ENCODE measurements around the gene GNG3. TPM values are rescaled to one million over a fixed set of nuclear protein-coding genes. Genes with fewer than 3 reads are reported as not detected.
"Not testable (repeated sequence)": the region's sequence is repeated elsewhere in the genome, so short reads cannot be mapped to it uniquely, and the experiment has no call there.

GNG3 gene
- total RNA-seq, 1 donor from 2014 or later, result not detected

- no peak for ATAC-seq
- DNase-seq, result no peak
- intact Hi-C loops (cut with micrococcal nuclease), result no loop called here
Observed at GRCh38 chr11:62715150-62716130, 8.0 kb downstream of the GNG3 start.

DNA sequence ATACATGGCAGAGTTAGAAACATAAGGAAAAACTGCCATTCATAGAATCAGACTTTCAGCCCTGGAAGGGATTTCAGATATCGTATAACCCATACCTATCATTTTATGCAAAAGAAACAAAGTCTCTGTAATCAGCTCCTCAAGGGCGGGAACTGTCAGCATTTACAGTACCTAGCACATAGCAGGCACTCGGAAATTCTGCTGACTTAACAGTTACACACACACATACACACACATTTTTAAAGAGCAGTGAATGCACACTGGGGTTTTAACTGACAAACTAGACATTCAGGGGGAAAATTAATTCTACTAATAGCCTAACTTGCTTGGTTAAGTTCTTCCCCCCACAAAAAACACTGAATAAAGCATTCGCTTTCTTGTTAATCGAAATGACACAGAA, 8.7 kb downstream of the GNG3 start:
- intact Hi-C loops (cut with micrococcal nuclease), result no loop called here
- no peak for ATAC-seq
- no peak for DNase-seq

GRCh38 chr11:62716816-62717215, 9.3 kb downstream of the GNG3 start:
- DNase-seq (no peak), ATAC-seq (no peak)
- intact Hi-C loops (cut with micrococcal nuclease), result no loop called here

DNA sequence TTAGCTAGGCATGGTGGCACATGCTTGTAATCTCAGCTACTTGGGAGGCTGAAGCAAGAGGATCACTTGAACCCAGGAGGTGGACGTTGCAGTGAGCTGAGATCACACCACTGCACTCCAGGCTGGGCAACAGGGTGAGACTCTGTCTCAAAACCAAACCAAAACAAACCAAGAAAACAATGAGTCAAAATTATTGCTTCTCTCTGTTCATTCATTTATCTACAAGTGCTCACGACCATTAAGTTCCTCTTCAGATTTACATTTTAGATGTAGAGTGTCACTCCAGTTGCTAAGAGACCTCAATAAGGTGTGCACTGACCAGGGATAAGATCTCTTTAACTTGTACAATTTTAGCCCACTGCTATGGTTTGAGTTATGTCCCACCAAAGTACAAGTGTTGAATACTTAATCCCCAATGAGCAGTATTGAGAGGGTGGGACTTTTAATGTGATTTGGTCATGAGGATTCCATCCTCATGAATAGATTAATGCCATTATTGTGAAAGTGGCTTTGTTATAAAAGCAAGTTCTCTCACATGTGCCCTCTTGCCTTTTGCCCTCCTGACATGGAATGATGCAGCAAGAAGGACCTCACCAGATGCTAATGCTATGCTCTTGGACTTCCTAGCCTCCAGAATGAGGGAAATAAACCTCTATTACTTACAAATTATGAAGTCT, 12.0 kb downstream of the GNG3 start:
- ATAC-seq, result no peak
- intact Hi-C loops (cut with micrococcal nuclease), result no loop called here
- no peak for DNase-seq

DNA sequence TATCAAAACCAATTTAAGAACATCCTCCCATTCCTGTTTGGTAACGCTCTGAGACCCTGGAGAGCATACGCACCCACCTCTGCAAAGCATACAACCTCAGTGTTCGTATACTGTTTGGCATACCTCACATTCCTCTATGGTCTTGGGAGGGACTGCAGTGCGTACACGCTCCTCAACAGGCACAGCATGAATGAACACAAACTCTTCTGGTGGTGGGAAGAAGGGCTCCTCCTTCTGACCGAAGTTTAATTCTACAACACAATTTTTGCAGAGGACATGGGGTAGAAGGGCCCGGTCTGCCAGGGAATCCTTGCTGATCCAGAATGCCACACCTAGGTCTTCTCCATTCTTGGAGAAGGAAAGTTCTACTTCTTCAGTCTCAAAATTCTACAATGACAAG, 14.5 kb downstream of the GNG3 start:
- intact Hi-C loops (cut with micrococcal nuclease), result no loop called here
- no peak for DNase-seq
- ATAC-seq, result no peak

DNA sequence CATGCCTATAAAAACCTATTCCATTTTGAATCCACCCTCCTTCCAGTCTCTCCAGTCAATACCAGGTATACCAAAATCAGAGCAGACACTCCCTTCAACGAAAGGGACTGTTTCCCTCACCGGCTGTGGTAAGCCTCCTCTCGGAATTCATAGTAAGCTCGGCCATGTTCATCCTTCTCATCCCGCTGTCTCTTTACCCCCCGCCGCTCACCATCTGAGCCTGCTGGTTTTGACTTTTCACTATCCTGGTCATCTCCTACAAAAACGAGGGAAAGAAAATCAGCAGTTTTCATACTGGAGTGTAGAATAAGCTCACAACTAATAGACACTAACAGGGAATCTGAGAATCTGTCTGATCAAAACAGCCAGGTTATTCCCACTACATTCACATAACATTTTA, 16.7 kb downstream of the GNG3 start:
- DNase-seq (no peak), ATAC-seq (no peak)
- intact Hi-C loops (cut with micrococcal nuclease), result no loop called here

GRCh38 chr11:62725646-62726045, 18.2 kb downstream of the GNG3 start:
- intact Hi-C loops (cut with micrococcal nuclease), result no loop called here
- ATAC-seq, result no peak
- no peak for DNase-seq

DNA sequence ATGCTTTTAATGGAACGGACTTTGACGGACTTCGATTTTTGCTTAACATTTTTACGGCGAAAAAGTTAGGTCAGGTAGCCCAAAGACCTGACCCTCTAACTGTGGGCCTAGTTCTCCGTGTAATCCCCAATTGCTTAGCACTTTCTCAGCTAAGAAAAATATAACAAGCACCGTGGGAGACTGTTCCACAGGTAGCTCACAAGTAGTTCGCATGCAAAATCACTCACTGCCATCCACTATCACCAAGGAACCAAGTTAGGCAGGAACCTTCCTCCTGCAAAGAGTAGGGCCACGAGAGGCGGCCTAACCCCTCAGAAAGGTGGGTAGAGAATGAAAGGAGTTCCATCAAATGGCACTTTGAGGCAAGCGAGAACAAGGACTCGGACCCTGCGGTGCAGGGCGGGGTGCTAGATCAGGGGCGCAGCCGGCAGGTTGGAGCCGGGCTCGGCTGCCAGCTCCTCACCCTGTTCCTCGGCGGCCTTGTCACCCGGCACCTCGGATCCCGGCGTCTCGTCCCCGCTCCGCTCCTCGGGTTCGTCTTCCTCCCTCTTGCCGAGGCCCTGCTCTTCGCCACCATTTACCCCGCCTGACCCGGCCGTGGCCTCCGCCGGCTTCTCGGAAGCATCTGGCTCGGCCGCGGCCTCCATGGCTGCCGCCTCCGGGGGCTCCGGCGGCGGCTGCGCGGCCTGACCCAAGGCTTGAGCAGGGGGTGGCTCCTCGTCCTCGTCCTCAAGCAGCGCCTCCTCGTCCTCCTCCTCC, 18.9 kb downstream of the GNG3 start:
- intact Hi-C loops (cut with micrococcal nuclease), result no loop called here
- ATAC-seq (no peak), DNase-seq (no peak)

- ATAC-seq, result peak; percentile 3
- DNase-seq, result no peak
- intact Hi-C loops (cut with micrococcal nuclease), result no loop called here
Observed at GRCh38 chr11:62726915-62727164, 19.4 kb downstream of the GNG3 start.

GRCh38 chr11:62727165-62727871, 19.8 kb downstream of the GNG3 start, which contains the start of gene HNRNPUL2:
HNRNPUL2 (minus strand) TSS chr11:62727457; CDS start chr11:62727156, 301 bp downstream.
- peak; percentile 99 for DNase-seq
- ATAC-seq, result peak; percentile 93
- intact Hi-C loops (cut with micrococcal nuclease), result no loop called here

DNA sequence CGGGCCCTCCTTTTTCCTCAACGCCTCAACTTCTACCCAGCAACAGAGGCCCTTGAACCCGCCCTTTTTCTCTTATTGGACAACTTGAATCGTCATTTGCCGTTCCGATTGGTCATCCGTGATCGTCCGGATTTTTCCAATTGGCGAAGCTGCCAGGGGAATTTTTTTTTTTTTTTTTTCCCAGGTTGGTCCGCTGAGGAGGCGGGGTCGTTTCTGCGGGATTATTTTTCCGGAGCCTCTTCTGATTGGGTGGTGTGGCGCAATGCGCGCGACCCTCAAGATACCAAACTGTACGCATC, 20.3 kb downstream of the GNG3 start:
- intact Hi-C loops (cut with micrococcal nuclease), result no loop called here
- DNase-seq, result peak; percentile 84
- ATAC-seq, result peak; percentile 80

- DNase-seq, result peak; percentile 88
- intact Hi-C loops (cut with micrococcal nuclease), result no loop called here
- ATAC-seq, result peak; percentile 70
Observed at GRCh38 chr11:62728171-62728988, 20.9 kb downstream of the GNG3 start, which contains the start of gene TTC9C. TTC9C (plus strand) TSS chr11:62728486; CDS start chr11:62728849, 363 bp downstream.

DNA sequence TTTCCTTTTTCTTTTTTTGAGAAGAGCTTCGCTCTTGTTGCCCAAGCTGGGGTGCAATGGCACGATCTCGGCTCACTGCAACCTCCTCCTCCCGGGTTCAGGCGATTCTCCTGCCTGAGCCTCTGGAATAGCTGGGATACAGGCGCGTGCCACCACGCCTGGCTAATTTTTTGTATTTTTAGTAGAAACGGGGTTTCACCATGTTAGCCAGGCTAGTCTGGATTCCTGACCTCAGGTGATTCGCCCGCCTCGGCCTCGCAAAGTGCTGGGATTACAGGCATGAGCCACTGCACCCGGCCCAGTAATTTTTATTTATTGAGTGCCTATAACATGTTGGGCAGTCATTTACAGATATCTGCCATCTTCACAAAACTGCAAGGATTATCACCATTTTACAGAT, 22.6 kb downstream of the GNG3 start:
- ATAC-seq; DNase-seq; intact Hi-C loops (cut with micrococcal nuclease): not testable (repeated sequence)

DNA sequence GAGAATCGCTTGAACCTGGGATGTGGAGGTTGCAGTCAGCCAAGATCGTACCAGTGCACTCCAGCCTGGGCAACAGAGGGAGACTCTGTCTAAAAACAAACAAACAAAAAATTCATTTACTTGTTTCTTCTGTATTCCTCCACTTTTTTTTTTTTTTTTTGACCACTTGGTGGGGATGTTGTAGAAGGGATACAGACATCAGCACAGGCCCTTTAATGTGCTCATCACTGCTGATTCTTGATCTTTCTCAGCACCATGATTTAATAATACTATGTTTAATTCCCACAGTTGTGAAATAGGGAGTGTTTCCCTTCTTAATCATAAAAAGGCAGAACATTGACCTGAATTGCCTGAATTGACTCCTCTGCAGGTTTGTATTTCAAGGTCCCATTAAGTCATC, 25.4 kb downstream of the GNG3 start:
- ATAC-seq, result no peak
- no peak for DNase-seq
- intact Hi-C loops (cut with micrococcal nuclease), result no loop called here

DNA sequence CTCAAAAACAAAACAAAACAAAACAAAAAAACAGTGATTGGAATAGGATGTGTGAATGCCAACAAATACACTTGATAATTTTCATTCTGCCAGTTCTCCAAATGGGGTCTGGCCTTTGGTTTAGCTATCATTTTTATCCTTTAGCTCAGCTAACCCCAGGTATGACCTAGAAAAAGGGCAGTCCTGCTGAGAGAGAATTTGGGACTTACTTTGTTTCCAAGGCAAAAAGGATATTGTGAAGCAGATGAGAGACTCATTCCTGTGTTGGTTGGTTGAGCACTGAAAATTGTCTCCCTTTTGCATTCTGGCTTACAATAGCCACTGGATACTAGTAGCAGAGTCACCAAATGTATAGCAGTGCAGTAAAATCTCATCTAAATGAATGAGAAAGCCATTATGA, 29.7 kb downstream of the GNG3 start:
- DNase-seq (no peak), ATAC-seq (no peak)
- intact Hi-C loops (cut with micrococcal nuclease), result no loop called here

GRCh38 chr11:62747475-62748160, 40.1 kb downstream of the GNG3 start:
- intact Hi-C loops (cut with micrococcal nuclease), result no loop called here
- DNase-seq (no peak), ATAC-seq (no peak)

DNA sequence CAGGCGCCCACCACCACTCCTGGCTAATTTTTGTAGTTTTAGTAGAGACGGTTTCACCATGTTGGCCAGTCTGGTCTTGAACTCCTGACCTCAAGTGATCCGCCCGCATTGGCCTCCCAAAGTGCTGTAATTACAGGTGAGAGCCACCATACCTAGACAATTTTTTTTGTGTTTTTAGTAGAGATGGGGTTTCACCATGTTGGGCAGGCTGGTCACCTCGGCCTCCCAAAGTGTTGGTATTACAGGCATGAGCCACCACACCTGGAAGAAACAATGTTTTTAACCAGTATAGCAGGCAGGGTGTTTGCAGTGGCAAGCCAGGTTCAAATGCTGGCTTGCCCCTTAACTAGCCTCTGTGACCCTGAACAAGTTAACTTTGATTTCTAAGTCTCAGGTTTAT, 42.5 kb downstream of the GNG3 start:
- DNase-seq; intact Hi-C loops (cut with micrococcal nuclease): not testable (repeated sequence)

GRCh38 chr11:62752177-62752785, 44.8 kb downstream of the GNG3 start:
- ATAC-seq (no peak), DNase-seq (no peak)
- intact Hi-C loops (cut with micrococcal nuclease), result no loop called here

More for the DNA sequence above, 42.5 kb downstream of the GNG3 start:
- not testable (repeated sequence) for ATAC-seq

All from left ventricle myocardium superior (tissue), 1 donor.